ENCODE measurements around the gene AMPD1. TPM values are rescaled to one million over a fixed set of nuclear protein-coding genes. Genes with fewer than 3 reads are reported as not detected.

The AMPD1 gene
- total RNA-seq, 1 donor from 2014 or later = 0.30 TPM

GRCh38 chr1:114666954-114667353 is 28.4 kb downstream of the AMPD1 start:
- DNase-seq (ENCODE audit: low spot score) = no peak
- intact Hi-C loops (cut with DNase I) = no loop called here

- no peak for DNase-seq (ENCODE audit: low spot score)
- intact Hi-C loops (cut with DNase I) = no loop called here
Measured at GRCh38 chr1:114660238-114660637, 35.1 kb downstream of the AMPD1 start.

GRCh38 chr1:114651893-114652292 is 43.5 kb downstream of the AMPD1 start:
- no peak for DNase-seq (ENCODE audit: low spot score)
- intact Hi-C loops (cut with DNase I) = no loop called here

- intact Hi-C loops (cut with DNase I) = no loop called here
Measured at GRCh38 chr1:114648503-114648902, 46.8 kb downstream of the AMPD1 start.

GRCh38 chr1:114641377-114641776 is 54.0 kb downstream of the AMPD1 start:
- DNase-seq (ENCODE audit: low spot score) = no peak
- intact Hi-C loops (cut with DNase I) = no loop called here

More at GRCh38 chr1:114648503-114648902, 46.8 kb downstream of the AMPD1 start:
- DNase-seq (ENCODE audit: low spot score) = no peak

GRCh38 chr1:114638910-114639309 is 56.4 kb downstream of the AMPD1 start:
- intact Hi-C loops (cut with DNase I) = no loop called here
- DNase-seq (ENCODE audit: low spot score) = no peak

- no peak for DNase-seq (ENCODE audit: low spot score)
- intact Hi-C loops (cut with DNase I) = no loop called here
Measured at GRCh38 chr1:114632427-114632826, 62.9 kb downstream of the AMPD1 start.

GRCh38 chr1:114627107-114627506 is 68.2 kb downstream of the AMPD1 start:
- DNase-seq (ENCODE audit: low spot score) = no peak
- intact Hi-C loops (cut with DNase I) = no loop called here

- intact Hi-C loops (cut with DNase I) = no loop called here
- DNase-seq (ENCODE audit: low spot score) = no peak
Measured at GRCh38 chr1:114623364-114623763, 72.0 kb downstream of the AMPD1 start.

Other genes with a start within 250 kb of the AMPD1 start
- gene TRIM33, start 184.3 kb downstream of the AMPD1 start, total RNA-seq = 23.4 TPM
- 36.1 TPM for gene BCAS2, start 113.9 kb downstream of the AMPD1 start, total RNA-seq
- gene DENND2C, start 25.5 kb downstream of the AMPD1 start, total RNA-seq = 3.7 TPM
- gene NRAS, start 21.2 kb upstream of the AMPD1 start, total RNA-seq = 11.2 TPM
- gene CSDE1, start 62.4 kb upstream of the AMPD1 start, total RNA-seq = 900 TPM
- 40.2 TPM for gene SIKE1, start 85.1 kb upstream of the AMPD1 start, total RNA-seq
- not detected for gene SYCP1, start 159.3 kb upstream of the AMPD1 start, total RNA-seq

Data from cardiac septum (tissue), 1 donor.